Measurements from ENCODE around the gene SGSM1. TPM values are rescaled to one million over a fixed set of nuclear protein-coding genes. Genes with fewer than 3 reads are reported as not detected.

Gene SGSM1
- total and polyA plus RNA-seq, 2 donors: 0.38 to 0.71 TPM

GRCh38 chr22:24961217-24961844, 155.3 kb downstream of the SGSM1 start:
- H3K27me3 ChIP-seq (ENCODE audit: control insufficient read depth in 2 of 2, insufficient read depth in 1 of 2, low read length in 1 of 2): no peaks in the 10 kb centered on the region
- no peak overlapping the region for H3K4me3 ChIP-seq (ENCODE audit: low read length in 2 of 2)
- DNase-seq (ENCODE audit: low read depth in 6 of 9, low spot score in 9 of 9): no peak
- 95% methylated on average over 11 of the region's 11 CpGs for WGBS
- H3K27ac ChIP-seq (ENCODE audit: low read depth in 1 of 2, low read length in 1 of 2): no peak overlapping the region
- no peaks in the 10 kb centered on the region for H3K9me3 ChIP-seq (ENCODE audit: control insufficient read depth in 2 of 2, insufficient read depth in 1 of 2, low read length in 1 of 2)
- no peaks in the 10 kb centered on the region for H3K4me1 ChIP-seq (ENCODE audit: control insufficient read depth in 2 of 2, insufficient read depth in 2 of 2, low read length in 2 of 2)
- H3K36me3 ChIP-seq (ENCODE audit: control insufficient read depth in 2 of 2, insufficient read depth in 2 of 2, low read length in 1 of 2): no peaks in the 10 kb centered on the region

- Histone ChIP-seq H3K36me3 (ENCODE audit: control insufficient read depth in 2 of 2, insufficient read depth in 2 of 2, low read length in 1 of 2) (no peaks in the 10 kb centered on the region), H3K4me3 (ENCODE audit: low read length in 2 of 2) (no peak overlapping the region), H3K4me1 (ENCODE audit: control insufficient read depth in 2 of 2, insufficient read depth in 2 of 2, low read length in 2 of 2) (no peaks in the 10 kb centered on the region), H3K9me3 (ENCODE audit: control insufficient read depth in 2 of 2, insufficient read depth in 1 of 2, low read length in 1 of 2) (no peaks in the 10 kb centered on the region), H3K27me3 (ENCODE audit: control insufficient read depth in 2 of 2, insufficient read depth in 1 of 2, low read length in 1 of 2) (no peaks in the 10 kb centered on the region), H3K27ac (ENCODE audit: low read depth in 1 of 2, low read length in 1 of 2) (no peak overlapping the region)
- no peak for DNase-seq (ENCODE audit: low read depth in 6 of 9, low spot score in 9 of 9)
- WGBS: 91% methylated on average over 8 of the region's 8 CpGs
Measured at GRCh38 chr22:24962094-24962493, 156.1 kb downstream of the SGSM1 start.

- Histone ChIP-seq H3K4me1 (ENCODE audit: control insufficient read depth in 2 of 2, insufficient read depth in 2 of 2, low read length in 2 of 2) (no peaks in the 10 kb centered on the region), H3K27me3 (ENCODE audit: control insufficient read depth in 2 of 2, insufficient read depth in 1 of 2, low read length in 1 of 2) (no peaks in the 10 kb centered on the region), H3K27ac (ENCODE audit: low read depth in 1 of 2, low read length in 1 of 2) (no peak overlapping the region), H3K36me3 (ENCODE audit: control insufficient read depth in 2 of 2, insufficient read depth in 2 of 2, low read length in 1 of 2) (no peaks in the 10 kb centered on the region), H3K9me3 (ENCODE audit: control insufficient read depth in 2 of 2, insufficient read depth in 1 of 2, low read length in 1 of 2) (no peaks in the 10 kb centered on the region), H3K4me3 (ENCODE audit: low read length in 2 of 2) (no peak overlapping the region)
- WGBS: 96% methylated on average over 11 of the region's 11 CpGs
- no peak for DNase-seq (ENCODE audit: low read depth in 6 of 9, low spot score in 9 of 9)
Measured at GRCh38 chr22:24962835-24963234, 156.8 kb downstream of the SGSM1 start.

- H3K4me1 ChIP-seq (ENCODE audit: control insufficient read depth in 2 of 2, insufficient read depth in 2 of 2, low read length in 2 of 2): no peaks in the 10 kb centered on the region
- no peak overlapping the region for H3K27ac ChIP-seq (ENCODE audit: low read depth in 1 of 2, low read length in 1 of 2)
- DNase-seq (ENCODE audit: low read depth in 6 of 9, low spot score in 9 of 9): no peak
- H3K9me3 ChIP-seq (ENCODE audit: control insufficient read depth in 2 of 2, insufficient read depth in 1 of 2, low read length in 1 of 2): no peaks in the 10 kb centered on the region
- H3K4me3 ChIP-seq (ENCODE audit: low read length in 2 of 2): no peak overlapping the region
- 96% methylated on average over 3 of the region's 3 CpGs for WGBS
- no peaks in the 10 kb centered on the region for H3K27me3 ChIP-seq (ENCODE audit: control insufficient read depth in 2 of 2, insufficient read depth in 1 of 2, low read length in 1 of 2)
- H3K36me3 ChIP-seq (ENCODE audit: control insufficient read depth in 2 of 2, insufficient read depth in 2 of 2, low read length in 1 of 2): no peaks in the 10 kb centered on the region
Measured at GRCh38 chr22:24964441-24964840, 158.4 kb downstream of the SGSM1 start.

GRCh38 chr22:24965822-24966626, 160.0 kb downstream of the SGSM1 start:
- Histone ChIP-seq H3K4me3 (ENCODE audit: low read length in 2 of 2) (no peak overlapping the region), H3K4me1 (ENCODE audit: control insufficient read depth in 2 of 2, insufficient read depth in 2 of 2, low read length in 2 of 2) (no peaks in the 10 kb centered on the region), H3K27me3 (ENCODE audit: control insufficient read depth in 2 of 2, insufficient read depth in 1 of 2, low read length in 1 of 2) (no peaks in the 10 kb centered on the region), H3K27ac (ENCODE audit: low read depth in 1 of 2, low read length in 1 of 2) (no peak overlapping the region), H3K36me3 (ENCODE audit: control insufficient read depth in 2 of 2, insufficient read depth in 2 of 2, low read length in 1 of 2) (no peaks in the 10 kb centered on the region), H3K9me3 (ENCODE audit: control insufficient read depth in 2 of 2, insufficient read depth in 1 of 2, low read length in 1 of 2) (no peaks in the 10 kb centered on the region)
- 89% methylated on average over 9 of the region's 9 CpGs for WGBS
- no peak for DNase-seq (ENCODE audit: low read depth in 6 of 9, low spot score in 9 of 9)

- H3K9me3 ChIP-seq (ENCODE audit: control insufficient read depth in 2 of 2, insufficient read depth in 1 of 2, low read length in 1 of 2): no peaks in the 10 kb centered on the region
- DNase-seq (ENCODE audit: low read depth in 6 of 9, low spot score in 9 of 9): no peak
- no peak overlapping the region for H3K27ac ChIP-seq (ENCODE audit: low read depth in 1 of 2, low read length in 1 of 2)
- H3K36me3 ChIP-seq (ENCODE audit: control insufficient read depth in 2 of 2, insufficient read depth in 2 of 2, low read length in 1 of 2): no peaks in the 10 kb centered on the region
- H3K4me3 ChIP-seq (ENCODE audit: low read length in 2 of 2): no peak overlapping the region
- H3K27me3 ChIP-seq (ENCODE audit: control insufficient read depth in 2 of 2, insufficient read depth in 1 of 2, low read length in 1 of 2): no peaks in the 10 kb centered on the region
- WGBS: 93% methylated on average over 8 of the region's 8 CpGs
- H3K4me1 ChIP-seq (ENCODE audit: control insufficient read depth in 2 of 2, insufficient read depth in 2 of 2, low read length in 2 of 2): no peaks in the 10 kb centered on the region
Measured at GRCh38 chr22:24968066-24968561, 162.1 kb downstream of the SGSM1 start.

- no peak overlapping the region for H3K27ac ChIP-seq (ENCODE audit: low read depth in 1 of 2, low read length in 1 of 2)
- WGBS: 84% methylated on average over 12 of the region's 12 CpGs
- DNase-seq (ENCODE audit: low read depth in 6 of 9, low spot score in 9 of 9): no peak
- no peaks in the 10 kb centered on the region for H3K36me3 ChIP-seq (ENCODE audit: control insufficient read depth in 2 of 2, insufficient read depth in 2 of 2, low read length in 1 of 2)
- H3K4me1 ChIP-seq (ENCODE audit: control insufficient read depth in 2 of 2, insufficient read depth in 2 of 2, low read length in 2 of 2): no peaks in the 10 kb centered on the region
- H3K4me3 ChIP-seq (ENCODE audit: low read length in 2 of 2): no peak overlapping the region
- no peaks in the 10 kb centered on the region for H3K9me3 ChIP-seq (ENCODE audit: control insufficient read depth in 2 of 2, insufficient read depth in 1 of 2, low read length in 1 of 2)
- H3K27me3 ChIP-seq (ENCODE audit: control insufficient read depth in 2 of 2, insufficient read depth in 1 of 2, low read length in 1 of 2): no peaks in the 10 kb centered on the region
Measured at GRCh38 chr22:24969560-24970301, 163.7 kb downstream of the SGSM1 start.

GRCh38 chr22:24972369-24972768, 166.4 kb downstream of the SGSM1 start:
- Histone ChIP-seq H3K4me1 (ENCODE audit: control insufficient read depth in 2 of 2, insufficient read depth in 2 of 2, low read length in 2 of 2) (peaks cover 0 to 3% of the 10 kb centered on the region in 2 donors), H3K9me3 (ENCODE audit: control insufficient read depth in 2 of 2, insufficient read depth in 1 of 2, low read length in 1 of 2) (no peaks in the 10 kb centered on the region), H3K27ac (ENCODE audit: low read depth in 1 of 2, low read length in 1 of 2) (no peak overlapping the region), H3K27me3 (ENCODE audit: control insufficient read depth in 2 of 2, insufficient read depth in 1 of 2, low read length in 1 of 2) (peaks cover 0 to 2% of the 10 kb centered on the region in 2 donors), H3K4me3 (ENCODE audit: low read length in 2 of 2) (no peak overlapping the region), H3K36me3 (ENCODE audit: control insufficient read depth in 2 of 2, insufficient read depth in 2 of 2, low read length in 1 of 2) (no peaks in the 10 kb centered on the region)
- DNase-seq (ENCODE audit: low read depth in 6 of 9, low spot score in 9 of 9): no peak
- 71% methylated on average over 2 of the region's 2 CpGs for WGBS

- Histone ChIP-seq H3K4me3 (ENCODE audit: low read length in 2 of 2) (no peak overlapping the region), H3K27me3 (ENCODE audit: control insufficient read depth in 2 of 2, insufficient read depth in 1 of 2, low read length in 1 of 2) (peaks cover 0 to 2% of the 10 kb centered on the region in 2 donors), H3K36me3 (ENCODE audit: control insufficient read depth in 2 of 2, insufficient read depth in 2 of 2, low read length in 1 of 2) (no peaks in the 10 kb centered on the region), H3K9me3 (ENCODE audit: control insufficient read depth in 2 of 2, insufficient read depth in 1 of 2, low read length in 1 of 2) (no peaks in the 10 kb centered on the region), H3K4me1 (ENCODE audit: control insufficient read depth in 2 of 2, insufficient read depth in 2 of 2, low read length in 2 of 2) (peaks cover 0 to 3% of the 10 kb centered on the region in 2 donors), H3K27ac (ENCODE audit: low read depth in 1 of 2, low read length in 1 of 2) (no peak overlapping the region)
- WGBS: 90% methylated on average over 6 of the region's 6 CpGs
- DNase-seq (ENCODE audit: low read depth in 6 of 9, low spot score in 9 of 9): no peak
Measured at GRCh38 chr22:24973872-24974271, 167.9 kb downstream of the SGSM1 start.

Data from thymus (tissue), 11 donors.